ENCODE data around the gene WDR59. TPM values are rescaled to one million over a fixed set of nuclear protein-coding genes. Genes with fewer than 3 reads are reported as not detected.
"Not testable (repeated sequence)": the region's sequence is repeated elsewhere in the genome, so short reads cannot be mapped to it uniquely, and the experiment has no call there.

Gene WDR59
- total RNA-seq, 1 donor from 2014 or later = 48.8 TPM

DNA sequence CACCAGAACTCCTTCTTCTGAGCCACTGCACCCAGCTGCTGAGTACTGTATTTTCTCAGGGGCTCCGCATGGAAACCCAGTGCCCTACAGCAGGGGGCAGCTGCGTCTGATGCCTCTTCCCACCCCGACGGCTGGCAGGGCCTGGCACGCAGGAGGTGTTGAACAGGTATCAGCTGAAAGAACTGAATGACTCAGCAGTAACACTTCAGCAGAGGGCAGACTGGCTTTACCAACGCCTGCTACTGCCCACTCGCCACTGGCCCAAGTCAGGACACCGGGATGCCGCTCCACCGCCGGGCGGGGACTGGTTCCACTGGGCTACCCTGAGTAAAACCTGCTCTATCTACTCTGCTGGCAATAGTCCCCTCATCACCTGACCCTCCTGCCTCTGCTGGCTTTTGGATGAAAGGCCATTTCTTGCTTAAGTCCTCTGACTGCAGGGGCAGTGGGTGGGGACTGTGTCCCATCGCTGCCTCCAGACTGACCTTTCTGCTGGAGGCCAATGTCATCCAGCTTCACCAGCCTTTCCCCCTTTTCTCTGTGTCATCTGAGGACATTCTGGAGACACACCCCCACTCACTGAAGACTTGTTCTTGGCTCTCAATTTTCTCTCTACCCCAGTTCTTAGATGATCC is 109.9 kb downstream of the WDR59 start:
- intact Hi-C loops (cut with DNase I) = loop anchor here (5.0 kb wide), 2 partner anchors 117 to 237 kb away; no protein-coding TSS in a partner anchor
- DNase-seq (ENCODE audit: low spot score) = no peak

DNA sequence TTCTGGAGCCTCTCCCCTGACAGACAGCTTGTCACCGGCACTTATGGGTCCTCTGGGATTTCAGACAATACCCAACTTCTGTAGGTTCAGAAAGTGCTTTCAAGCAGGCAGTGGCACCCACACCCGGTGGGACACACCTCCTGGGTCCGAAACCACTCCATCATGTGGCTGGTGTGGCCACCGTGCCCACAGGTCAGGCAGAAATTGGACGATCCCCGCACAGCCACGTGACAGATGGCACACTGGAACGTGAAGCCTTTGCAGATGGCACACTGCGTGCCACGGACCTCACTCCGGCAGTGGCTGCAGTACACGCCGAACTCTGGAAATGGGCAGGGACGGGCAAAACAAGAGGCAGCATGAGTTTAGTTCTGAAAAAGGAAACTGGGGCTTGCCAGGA is 110.8 kb downstream of the WDR59 start:
- intact Hi-C loops (cut with DNase I) = loop anchor here (5.0 kb wide), 1 partner anchor 118 kb away; no protein-coding TSS in a partner anchor
- DNase-seq (ENCODE audit: low spot score) = no peak

DNA sequence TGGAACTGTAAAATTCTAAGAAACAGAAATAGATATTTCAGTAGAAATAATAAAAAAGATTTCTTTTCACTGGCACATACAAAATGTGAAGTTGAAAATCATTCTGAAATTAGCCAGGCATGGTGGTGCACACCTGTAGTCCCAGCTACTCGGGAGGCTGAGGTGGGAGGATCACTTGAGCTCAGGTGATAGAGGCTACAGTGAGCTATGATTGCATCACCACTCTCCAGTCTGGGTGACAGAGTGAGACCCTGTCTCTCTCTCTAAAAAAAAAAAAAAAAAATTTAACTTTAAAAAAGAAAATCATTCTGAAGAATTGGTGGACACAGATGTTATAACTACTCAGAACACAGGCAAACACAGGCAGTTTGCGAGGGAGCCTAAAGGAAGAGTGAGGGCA is 112.6 kb downstream of the WDR59 start:
- intact Hi-C loops (cut with DNase I) = loop anchor here (5.0 kb wide), 1 partner anchor 120 kb away; no protein-coding TSS in a partner anchor
- DNase-seq (ENCODE audit: low spot score) = no peak

DNA sequence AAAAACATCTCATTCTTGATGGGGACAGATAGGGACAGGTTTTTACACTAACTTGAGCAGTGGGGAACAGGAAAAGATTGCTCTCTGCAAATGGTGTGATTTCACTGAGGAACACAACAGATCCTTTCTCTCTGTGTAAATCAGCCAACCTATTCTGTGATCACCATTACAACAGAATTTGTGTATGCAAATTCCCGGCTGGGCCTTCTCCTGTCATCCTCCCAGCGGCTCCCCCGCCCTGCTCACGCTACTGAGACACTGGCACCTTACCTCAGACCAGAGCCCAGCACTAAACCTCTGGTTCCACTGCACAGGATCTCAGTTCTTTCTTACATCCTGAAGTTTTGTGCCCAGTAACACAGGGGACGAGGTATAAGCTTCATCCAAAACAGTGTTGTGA is 113.3 kb downstream of the WDR59 start:
- no peak for DNase-seq (ENCODE audit: low spot score)
- intact Hi-C loops (cut with DNase I) = loop anchor here (5.0 kb wide), 1 partner anchor 121 kb away; no protein-coding TSS in a partner anchor

DNA sequence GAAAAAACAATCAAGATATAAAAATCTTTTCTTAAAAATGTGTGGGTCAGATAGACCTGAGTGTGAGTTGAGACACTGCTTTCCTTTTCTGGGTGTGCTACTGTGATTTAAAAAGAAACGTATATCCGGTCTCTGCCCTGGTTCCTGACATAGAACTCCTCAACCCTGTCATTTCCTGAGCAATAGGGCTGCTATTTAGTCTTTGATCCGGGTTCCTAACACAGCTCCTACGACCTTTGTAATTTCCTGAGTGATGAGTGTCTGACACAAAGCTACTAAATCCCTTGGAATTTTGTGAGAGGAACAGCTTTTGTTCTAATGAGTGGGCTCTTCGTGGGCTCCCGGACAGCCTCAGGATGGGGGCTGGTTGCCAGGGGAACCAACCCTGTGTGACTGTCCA is 116.4 kb downstream of the WDR59 start:
- intact Hi-C loops (cut with DNase I) = no loop called here
- no peak for DNase-seq (ENCODE audit: low spot score)

DNA sequence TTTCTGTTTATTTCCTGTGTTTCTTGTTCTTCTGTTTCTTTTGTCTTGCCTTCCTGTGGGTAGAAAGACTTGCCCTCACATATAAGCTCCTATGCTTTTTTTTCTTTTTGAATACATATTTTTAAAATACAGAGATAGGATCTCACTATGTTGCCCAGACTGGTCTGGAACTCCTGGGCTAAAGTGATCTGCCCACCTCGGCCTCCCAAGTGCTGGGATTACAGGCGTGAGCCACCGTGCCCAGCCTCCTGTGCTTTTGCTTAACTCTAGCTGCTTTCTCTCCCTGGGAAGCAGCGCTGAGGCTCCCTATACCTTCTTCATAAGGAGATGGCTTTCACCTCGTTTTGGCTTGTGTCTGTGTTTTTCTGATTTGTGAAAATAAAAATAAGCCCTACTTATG is 116.9 kb downstream of the WDR59 start:
- intact Hi-C loops (cut with DNase I) = no loop called here
- no peak for DNase-seq (ENCODE audit: low spot score)

DNA sequence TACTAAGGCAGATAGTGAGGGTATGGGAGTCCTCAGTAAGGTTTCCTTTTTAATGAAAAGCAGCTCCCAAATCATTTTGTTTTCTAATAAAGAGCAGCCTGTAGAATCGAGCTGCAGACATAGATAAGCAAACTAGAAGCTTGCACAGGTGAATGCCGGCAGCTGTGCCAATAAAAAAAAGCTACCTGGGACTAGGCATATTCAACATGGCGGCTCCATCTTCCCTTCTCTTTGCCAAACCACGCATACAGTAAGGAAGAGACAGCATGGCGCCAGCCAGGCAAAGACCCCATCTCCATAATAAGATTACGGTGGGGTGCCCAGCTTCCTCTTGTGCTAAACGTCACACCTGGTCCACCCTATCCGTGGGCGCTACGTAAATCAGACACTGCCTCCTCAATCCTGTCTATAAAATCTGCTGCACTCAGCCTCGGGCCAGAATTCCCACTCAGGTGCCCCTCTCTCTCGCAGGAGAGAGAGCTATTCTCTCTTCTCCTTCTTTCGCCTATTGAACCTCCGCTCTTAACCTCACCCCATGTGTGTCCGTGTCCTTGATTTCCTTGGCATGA is 117.6 kb downstream of the WDR59 start:
- DNase-seq (ENCODE audit: low spot score) = no peak
- intact Hi-C loops (cut with DNase I) = no loop called here

DNA sequence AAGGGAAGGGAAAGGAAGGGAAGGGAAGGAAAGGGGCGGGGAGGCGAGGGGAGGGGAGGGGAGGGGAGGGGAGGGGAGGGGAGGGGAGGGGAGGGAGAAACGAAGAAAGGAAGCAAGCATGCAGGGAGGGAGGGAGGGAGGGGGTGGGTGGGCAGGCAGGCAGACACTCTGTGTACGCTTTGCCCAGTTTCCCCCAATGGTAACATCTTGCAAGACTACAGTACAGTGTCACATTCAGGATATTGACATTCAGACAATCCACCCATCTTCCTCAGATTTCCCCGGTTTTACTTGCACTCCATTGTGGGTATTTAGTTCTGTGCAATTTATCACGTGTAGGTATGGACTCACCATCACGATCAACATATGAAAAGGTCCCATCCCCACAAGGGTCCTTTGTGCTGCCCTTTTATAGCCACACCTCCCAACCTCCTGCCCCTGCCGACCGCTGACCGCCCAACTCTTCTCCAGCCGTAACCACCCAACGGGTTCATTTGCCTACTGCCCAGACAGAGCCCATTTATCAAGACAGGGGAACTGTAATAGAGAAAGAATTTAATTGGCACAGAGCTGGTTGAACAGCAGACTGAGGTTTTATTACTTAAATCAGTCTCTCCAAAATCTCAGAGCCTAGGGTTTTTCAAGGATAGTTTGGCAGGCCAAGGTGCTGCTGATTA is 118.9 kb downstream of the WDR59 start:
- DNase-seq (ENCODE audit: low spot score) = no peak

DNA sequence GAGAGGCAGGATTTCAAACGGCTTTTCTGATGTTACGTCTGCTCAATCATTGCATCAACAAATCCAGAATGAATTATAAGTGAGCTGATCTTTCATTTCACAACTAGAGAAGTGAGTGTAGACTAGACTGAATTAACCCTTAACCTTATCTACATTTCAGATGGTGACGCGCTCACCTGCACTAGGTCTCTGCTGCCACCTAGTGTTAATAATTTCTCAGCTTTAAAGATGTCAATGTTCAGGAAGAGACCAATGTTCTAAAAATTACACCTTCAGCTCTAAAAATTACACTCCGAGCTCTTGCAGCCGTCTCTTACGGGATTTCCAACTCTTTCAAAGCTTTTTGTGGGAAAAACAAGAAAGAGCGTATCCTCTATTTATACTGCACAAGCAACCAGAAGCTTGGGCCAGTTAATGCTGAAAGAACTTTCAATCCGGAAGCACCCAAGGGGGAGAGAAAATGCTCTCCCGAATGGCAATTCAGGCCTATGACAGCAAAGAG is 122.1 kb downstream of the WDR59 start:
- intact Hi-C loops (cut with DNase I) = loop anchor here (2.0 kb wide), 2 partner anchors 50 to 154 kb away; no protein-coding TSS in a partner anchor
- no peak for DNase-seq (ENCODE audit: low spot score)

More for the DNA sequence above, 118.9 kb downstream of the WDR59 start:
- intact Hi-C loops (cut with DNase I) = no loop called here

DNA sequence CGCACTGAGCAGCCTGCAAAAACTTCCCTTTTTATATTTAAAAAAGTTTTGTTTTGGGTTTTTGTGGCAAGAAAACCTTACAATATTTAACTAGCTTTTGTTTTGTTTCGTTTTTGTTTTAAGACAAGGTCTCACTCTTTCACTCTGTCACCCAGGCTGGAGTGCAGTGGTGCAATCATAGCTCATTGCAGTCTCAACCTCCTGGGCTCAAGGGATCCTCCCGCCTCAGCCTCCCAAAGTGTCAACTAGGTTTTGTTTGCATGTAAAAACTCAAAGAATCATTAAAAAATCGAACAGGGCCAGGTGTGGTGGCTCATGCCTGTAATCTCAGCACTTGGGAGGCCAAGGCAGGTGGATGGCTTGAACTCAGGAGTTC is 132.4 kb downstream of the WDR59 start:
- intact Hi-C loops (cut with DNase I) = no loop called here
- no peak for DNase-seq (ENCODE audit: low spot score)

DNA sequence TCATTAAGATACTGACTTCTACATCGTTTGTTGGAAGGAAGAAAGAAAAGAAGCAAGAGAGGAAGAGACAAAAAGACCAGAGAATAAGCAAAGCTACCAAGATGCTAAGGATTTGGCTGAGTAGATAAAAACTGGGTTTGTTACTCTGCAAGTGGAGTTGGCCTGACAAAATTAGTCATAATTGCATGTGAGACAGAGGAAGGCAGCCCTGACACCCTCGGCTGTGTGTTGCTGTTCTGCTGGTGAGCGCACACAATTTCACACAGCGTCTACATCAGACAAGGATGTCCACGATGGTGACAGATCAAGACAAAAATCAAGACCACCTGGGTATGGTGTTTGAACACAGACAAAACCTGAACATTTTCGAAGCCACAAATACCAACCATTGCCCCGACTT is 134.9 kb downstream of the WDR59 start:
- DNase-seq (ENCODE audit: low spot score) = no peak
- intact Hi-C loops (cut with DNase I) = no loop called here

DNA sequence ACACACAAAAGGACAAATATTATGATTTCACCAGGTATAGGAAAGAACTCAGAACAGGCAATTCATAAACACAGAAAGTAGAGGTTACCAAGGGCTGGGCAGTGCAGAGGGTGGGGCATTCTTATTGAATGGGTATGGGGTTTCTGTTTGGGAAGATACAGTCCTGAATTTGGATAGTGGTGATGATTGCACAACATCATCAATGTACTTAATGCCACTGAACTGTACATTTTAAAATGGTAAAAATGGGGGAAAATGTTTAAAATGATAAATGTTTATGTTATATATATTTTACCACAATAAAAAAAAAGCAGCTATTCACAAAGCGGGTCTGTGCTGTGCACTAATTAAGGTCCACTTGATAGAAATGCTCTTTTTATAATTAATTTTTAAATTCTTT is 137.7 kb downstream of the WDR59 start:
- DNase-seq (ENCODE audit: low spot score) = no peak
- intact Hi-C loops (cut with DNase I) = no loop called here

DNA sequence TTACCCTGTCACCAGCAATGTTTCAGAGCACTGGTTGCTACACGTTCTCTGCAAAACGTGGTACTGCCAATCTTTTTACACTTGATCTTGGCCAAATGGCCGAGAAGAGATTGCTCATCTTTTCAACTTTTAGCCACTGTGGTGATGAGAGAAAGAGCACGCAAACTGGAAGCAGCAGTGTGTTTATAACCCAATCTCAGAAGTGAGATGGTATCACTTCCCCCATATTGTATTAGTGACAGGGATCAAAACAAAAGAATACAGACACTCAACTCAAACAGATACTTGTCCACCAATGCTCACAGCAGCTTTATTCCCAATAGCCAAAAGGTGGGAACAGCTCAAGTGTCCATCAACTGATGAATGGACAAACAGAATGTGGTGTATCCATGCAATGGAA is 138.2 kb downstream of the WDR59 start:
- peak; percentile 19 for DNase-seq (ENCODE audit: low spot score)
- intact Hi-C loops (cut with DNase I) = no loop called here

DNA sequence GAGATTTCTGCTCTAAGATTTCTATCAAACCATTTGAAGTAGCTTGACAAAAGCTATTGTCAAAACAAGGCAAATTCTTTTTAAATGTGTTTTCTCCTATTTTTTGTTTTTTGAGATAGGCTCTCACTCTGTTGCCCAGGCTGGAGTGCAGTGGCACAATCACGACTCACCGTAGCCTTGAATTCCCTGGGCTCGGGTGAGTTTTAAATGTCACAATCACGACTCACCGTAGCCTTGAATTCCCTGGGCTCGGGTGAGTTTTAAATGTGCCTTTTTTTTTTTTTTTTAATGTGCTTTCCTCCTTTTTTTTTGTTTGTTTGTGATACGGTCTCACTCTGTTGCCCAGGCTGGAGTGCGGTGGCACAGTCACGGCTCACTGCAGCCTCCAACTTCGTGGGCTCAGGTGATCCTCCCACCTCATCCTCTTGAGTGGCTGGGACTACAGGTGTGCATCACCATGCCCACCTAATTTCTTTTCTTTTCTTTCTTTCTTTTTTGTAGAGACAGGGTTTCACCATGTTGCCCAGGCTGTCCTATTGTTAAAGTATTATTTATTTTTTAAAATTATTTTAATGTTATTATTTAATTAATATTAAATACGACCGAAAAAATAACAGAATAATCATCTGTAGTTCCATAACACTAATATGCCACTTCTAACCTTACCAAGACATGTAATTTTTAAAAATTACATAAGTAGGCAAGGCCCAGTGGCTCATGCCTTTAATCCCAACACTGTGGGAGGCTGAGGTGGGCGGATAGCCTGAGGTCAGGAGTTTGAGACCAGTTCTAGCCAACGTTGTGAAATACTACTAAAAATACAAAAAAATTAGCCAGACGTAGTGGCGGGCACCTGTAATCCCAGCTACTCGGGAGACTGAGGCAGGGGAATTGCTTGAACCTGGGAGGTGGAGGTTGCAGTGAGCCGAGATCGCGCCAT is 140.6 kb downstream of the WDR59 start:
- intact Hi-C loops (cut with DNase I) = no loop called here

DNA sequence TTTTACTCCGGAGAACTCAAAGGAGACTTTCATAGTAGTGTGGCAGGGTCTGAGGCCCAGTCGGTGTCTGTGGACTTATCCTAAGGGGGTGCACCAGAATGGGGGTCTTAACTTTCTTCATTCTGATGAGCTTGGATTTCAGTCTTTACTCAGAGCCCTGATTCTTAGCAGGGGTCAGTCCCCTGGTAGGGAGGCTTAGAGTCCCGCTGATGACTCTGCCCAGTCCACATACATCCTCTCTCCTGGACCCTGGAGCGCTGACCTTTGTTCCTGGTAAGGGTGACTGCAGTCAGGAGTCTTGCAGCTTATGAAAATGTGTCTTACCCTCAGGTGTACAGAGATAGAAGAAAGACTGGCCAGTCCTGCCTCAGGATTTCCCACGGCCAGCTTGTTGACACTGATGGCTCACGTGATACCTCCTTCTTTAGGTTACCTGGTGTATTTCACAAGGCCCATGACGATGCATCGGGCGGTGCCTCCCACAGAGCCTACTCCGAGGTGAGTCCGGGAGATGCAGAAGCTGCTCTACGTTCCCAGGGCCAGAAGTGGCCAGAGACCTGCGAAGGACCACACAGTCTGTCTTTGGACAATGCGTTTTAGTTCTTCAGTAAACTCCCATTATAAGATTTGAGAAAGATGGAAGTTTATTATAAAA is 141.4 kb downstream of the WDR59 start:
- DNase-seq (ENCODE audit: low spot score); intact Hi-C loops (cut with DNase I): not testable (repeated sequence)

More for the DNA sequence above, 140.6 kb downstream of the WDR59 start:
- peak; percentile 20 for DNase-seq (ENCODE audit: low spot score)

DNA sequence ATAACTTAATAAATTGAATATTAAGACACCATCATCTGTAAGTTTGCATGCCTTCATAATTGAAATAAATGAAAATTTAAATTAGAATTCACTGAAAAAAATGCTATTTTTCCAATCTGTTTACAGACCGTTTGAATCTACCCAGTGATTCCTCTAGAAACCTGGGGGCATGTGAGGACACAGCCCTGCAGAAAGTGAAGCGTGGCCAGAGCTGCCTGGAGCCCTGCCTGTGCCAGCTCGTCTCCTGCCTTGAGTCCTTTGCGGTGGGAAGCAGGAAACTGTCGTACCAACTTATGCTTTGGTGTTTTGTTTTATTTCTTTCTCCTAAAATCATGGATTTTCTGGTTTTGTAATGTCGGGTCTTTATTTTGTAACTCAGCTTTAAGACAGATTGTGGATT is 142.5 kb downstream of the WDR59 start:
- DNase-seq (ENCODE audit: low spot score) = no peak
- intact Hi-C loops (cut with DNase I) = no loop called here

DNA sequence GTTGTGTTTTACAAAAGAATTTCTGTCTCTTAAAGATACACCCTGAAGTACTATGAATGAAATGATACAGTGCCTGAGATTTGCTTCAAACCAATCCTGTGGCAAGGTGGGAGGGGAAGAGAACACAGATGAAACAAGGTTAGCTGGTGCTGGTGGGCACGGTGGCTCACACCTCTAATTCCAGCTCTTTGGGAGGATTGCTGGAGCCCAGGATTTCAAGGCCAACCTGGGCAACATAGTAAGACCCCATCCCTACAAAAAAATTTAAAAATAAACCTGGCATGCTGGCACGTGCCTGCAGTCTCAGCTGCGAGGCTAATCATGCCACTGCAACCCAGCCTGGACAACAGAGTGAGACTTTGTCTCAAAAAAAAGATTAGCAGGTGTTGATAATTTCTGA is 143.0 kb downstream of the WDR59 start:
- DNase-seq (ENCODE audit: low spot score) = peak; percentile 26
- intact Hi-C loops (cut with DNase I) = no loop called here

DNA sequence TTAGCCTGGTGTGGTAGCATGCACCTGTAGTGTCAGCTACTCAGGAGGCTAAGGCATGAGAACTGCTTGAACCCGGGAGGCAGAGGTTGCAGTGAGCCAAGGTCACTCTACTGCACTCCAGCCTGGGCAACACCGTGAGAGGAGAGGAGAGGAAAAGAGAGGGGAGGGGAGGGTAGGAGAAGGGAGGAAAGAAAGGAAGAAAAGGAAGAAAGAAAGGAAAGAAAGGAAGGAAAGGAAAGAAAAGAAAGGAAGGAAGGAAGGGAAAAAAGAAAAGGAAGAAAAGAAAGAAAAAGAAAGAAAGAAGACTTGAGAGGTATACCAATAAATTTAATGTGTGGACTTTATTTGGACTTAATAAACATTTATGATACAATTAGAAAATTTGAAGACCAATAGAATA is 143.5 kb downstream of the WDR59 start:
- DNase-seq (ENCODE audit: low spot score) = peak; percentile 29
- intact Hi-C loops (cut with DNase I) = no loop called here

DNA sequence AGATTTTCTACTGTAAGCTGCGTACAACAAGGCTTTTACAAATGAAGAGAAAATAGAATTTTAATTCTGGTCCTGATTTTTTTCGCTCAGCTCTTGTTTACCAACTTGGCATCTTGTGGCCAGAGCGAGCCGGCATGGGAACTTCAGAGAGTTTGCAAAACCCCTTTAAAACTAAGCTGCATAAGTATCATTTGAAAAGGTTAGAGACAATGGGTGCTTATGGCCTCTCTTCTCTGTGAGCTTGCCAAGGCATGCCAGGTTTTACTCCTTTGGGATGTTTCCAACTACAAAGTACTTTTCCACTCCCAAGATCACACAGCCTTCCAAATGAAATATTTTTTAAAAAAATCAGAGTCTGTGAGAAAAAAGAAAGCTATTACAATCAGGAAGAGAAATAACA is 147.9 kb downstream of the WDR59 start:
- peak; percentile 15 for DNase-seq (ENCODE audit: low spot score)
- intact Hi-C loops (cut with DNase I) = no loop called here
